Measurements from ENCODE around the gene HPCAL1. TPM values are rescaled to one million over a fixed set of nuclear protein-coding genes. Genes with fewer than 3 reads are reported as not detected.

The HPCAL1 gene
- polyA plus RNA-seq, 3 donors: 82.1 to 99.5 (median 98.0) TPM

GRCh38 chr2:10375570-10376281, 73.0 kb downstream of the HPCAL1 start:
- Mint-ChIP-seq H3K27ac (peak overlapping the region in 5 of 7 donors; percentile 5 to 54 (median 18)), H3K27me3 (ENCODE audit: low read depth in 3 of 3) (peaks cover 0 to 2% (median 2%) of the 10 kb centered on the region in 3 donors), H3K9me3 (no peaks in the 10 kb centered on the region), H3K36me3 (peaks cover 23 to 38% of the 10 kb centered on the region in 2 donors), H3K4me3 (no peak overlapping the region), H3K4me1 (peaks cover 54% of the 10 kb centered on the region)
- Histone ChIP-seq H3K27me3 (ENCODE audit: control insufficient read depth in 2 of 2, insufficient read depth in 2 of 2, low read length in 2 of 2) (no peaks in the 10 kb centered on the region), H4K20me1 (ENCODE audit: insufficient read depth, low read length) (peaks cover 100% of the 10 kb centered on the region), H3K4me1 (ENCODE audit: control insufficient read depth in 1 of 2, insufficient read depth in 2 of 2, low read length in 2 of 2) (peaks cover 42 to 46% of the 10 kb centered on the region in 2 donors), H3K4me3 (replicated peaks in 1 of 3; ENCODE audit: low read depth in 2 of 3, low read length in 3 of 3) (no peak overlapping the region), H3K36me3 (replicated peaks in 1 of 2; ENCODE audit: control insufficient read depth in 1 of 2, insufficient read depth in 2 of 2, low read length in 2 of 2) (peaks cover 6 to 16% of the 10 kb centered on the region in 2 donors), H3K4me2 (replicated peaks; ENCODE audit: extremely low read depth, low read length, poor library complexity, severe bottlenecking) (no peak overlapping the region), H3K9ac (ENCODE audit: insufficient read depth, low read length, poor library complexity, severe bottlenecking) (no peak overlapping the region), H3K27ac (ENCODE audit: low read depth in 1 of 2, low read length in 2 of 2) (no peak overlapping the region), H3K9me3 (replicated peaks in 1 of 2; ENCODE audit: control insufficient read depth in 1 of 2, insufficient read depth in 1 of 2, low read length in 2 of 2) (no peaks in the 10 kb centered on the region), H2AFZ (ENCODE audit: insufficient read depth, low read depth, low read length, poor library complexity, severe bottlenecking) (no peak overlapping the region), H3K79me2 (ENCODE audit: insufficient read depth, low read length) (peaks cover 92% of the 10 kb centered on the region)
- 0% methylated on average over 2 of the region's 9 CpGs for WGBS (ENCODE audit: insufficient coverage)
- DNase-seq: peak in 1 of 3 donors; percentile 29
- no peak for TF ChIP-seq CTCF (IDR thresholded peaks at IDR 0.05)
- intact Hi-C loops (cut with micrococcal nuclease): no loop called here

- Mint-ChIP-seq H3K4me1 (peaks cover 69% of the 10 kb centered on the region), H3K4me3 (no peak overlapping the region), H3K9me3 (no peaks in the 10 kb centered on the region), H3K27ac (peak overlapping the region in 3 of 7 donors; percentile 1 to 50 (median 36)), H3K27me3 (ENCODE audit: low read depth in 3 of 3) (peaks cover 0 to 2% (median 2%) of the 10 kb centered on the region in 3 donors), H3K36me3 (peaks cover 28 to 46% of the 10 kb centered on the region in 2 donors)
- Histone ChIP-seq H3K4me3 (replicated peaks in 1 of 3; ENCODE audit: low read depth in 2 of 3, low read length in 3 of 3) (no peak overlapping the region), H3K79me2 (ENCODE audit: insufficient read depth, low read length) (peaks cover 92% of the 10 kb centered on the region), H3K27me3 (ENCODE audit: control insufficient read depth in 2 of 2, insufficient read depth in 2 of 2, low read length in 2 of 2) (no peaks in the 10 kb centered on the region), H3K27ac (ENCODE audit: low read depth in 1 of 2, low read length in 2 of 2) (no peak overlapping the region), H3K4me2 (replicated peaks; ENCODE audit: extremely low read depth, low read length, poor library complexity, severe bottlenecking) (no peak overlapping the region), H3K9ac (ENCODE audit: insufficient read depth, low read length, poor library complexity, severe bottlenecking) (no peak overlapping the region), H4K20me1 (ENCODE audit: insufficient read depth, low read length) (peaks cover 100% of the 10 kb centered on the region), H2AFZ (ENCODE audit: insufficient read depth, low read depth, low read length, poor library complexity, severe bottlenecking) (no peak overlapping the region), H3K36me3 (replicated peaks in 1 of 2; ENCODE audit: control insufficient read depth in 1 of 2, insufficient read depth in 2 of 2, low read length in 2 of 2) (peaks cover 6 to 16% of the 10 kb centered on the region in 2 donors), H3K4me1 (ENCODE audit: control insufficient read depth in 1 of 2, insufficient read depth in 2 of 2, low read length in 2 of 2) (peaks cover 56 to 61% of the 10 kb centered on the region in 2 donors), H3K9me3 (replicated peaks in 1 of 2; ENCODE audit: control insufficient read depth in 1 of 2, insufficient read depth in 1 of 2, low read length in 2 of 2) (no peaks in the 10 kb centered on the region)
- 97% methylated on average over 11 of the region's 21 CpGs for WGBS (ENCODE audit: insufficient coverage)
- intact Hi-C loops (cut with micrococcal nuclease): no loop called here
- DNase-seq: no peak
- no peak for TF ChIP-seq CTCF (IDR thresholded peaks at IDR 0.05)
Measured at GRCh38 chr2:10377052-10377746, 74.5 kb downstream of the HPCAL1 start.
